Esophagus squamous epithelium (tissue), 4 donors: ENCODE measurements around the gene TM4SF1.

Source experiments
- CTCF ChIP-seq, 6 experiments: fragments of 450-650 bp in 4 of 6; fragments of 200-600 bp in 2 of 6; sonication (generic) in 2 of 6; IDR thresholded peaks; one replicate each; pipeline ENCODE4 v1.5.1; 2016 to 2019; ENCODE audit warnings: antibody characterized with exemption in 6 of 6, mild to moderate bottlenecking in 4 of 6, moderate library complexity in 4 of 6
- POLR2A ChIP-seq, 4 donors: fragments of 450-650 bp; IDR thresholded peaks; one replicate each; pipeline ENCODE4 v1.6.1; 2017; ENCODE audit warnings: antibody characterized with exemption in 4 of 4, mild to moderate bottlenecking in 4 of 4, moderate library complexity in 3 of 4

- TF ChIP-seq POLR2A (IDR thresholded peaks at IDR 0.05): no peak
- no peak for TF ChIP-seq CTCF (IDR thresholded peaks at IDR 0.05)
Observed at GRCh38 chr3:149369991-149370866, 7.2 kb downstream of the TM4SF1 start.
